Erythroblast (primary cell): ENCODE data around the gene TOLLIP.

ENCODE experiments used
- GATA1 ChIP-seq: IDR thresholded peaks from 2 replicates; pipeline ENCODE4 v1.6.1; 2011; ENCODE audit warnings: low read depth, mild to moderate bottlenecking, control low read depth, low read length, moderate library complexity
- POLR2A ChIP-seq: IDR thresholded peaks from 2 replicates; pipeline ENCODE4 v1.6.1; 2011; ENCODE audit warnings: mild to moderate bottlenecking, low read length

- TF ChIP-seq POLR2A (peak; percentile 85), GATA1 (no peak)
Observed at GRCh38 chr11:1309498-1310317, at the start of gene TOLLIP.
